ENCODE measurements around the gene RELB.

Gene RELB

DNA sequence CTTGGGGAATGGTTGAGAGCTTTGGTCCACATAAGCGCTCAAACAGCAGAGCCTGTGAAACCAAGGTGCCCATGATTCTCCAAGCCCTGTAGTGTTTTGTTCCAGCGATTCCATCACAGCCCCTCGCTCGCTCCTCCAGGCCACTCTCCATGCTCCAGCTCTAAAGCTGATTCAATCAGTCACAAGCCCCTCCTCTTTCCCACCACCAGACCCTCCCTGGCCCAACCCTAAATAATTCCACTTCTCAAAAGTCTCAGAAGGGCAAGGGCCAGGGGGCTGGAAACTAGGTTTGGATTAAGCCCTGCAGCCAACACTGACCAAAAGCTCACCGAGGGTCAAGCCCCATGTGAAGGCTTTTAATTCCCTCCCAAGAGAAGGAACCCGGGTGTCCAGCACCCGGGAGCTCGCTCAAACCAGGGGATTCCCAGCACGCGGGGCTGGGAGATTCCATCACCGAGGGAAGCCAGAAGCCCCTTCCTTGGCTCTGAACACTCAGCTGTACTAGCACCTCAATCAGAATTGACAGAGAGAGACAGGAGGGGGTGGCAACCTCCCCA is 73.6 kb downstream of the RELB start:
- H3K4me3 Mint-ChIP-seq = peak overlapping the region; percentile 80
- H3K4me1 Mint-ChIP-seq = peaks cover 36% of the 10 kb centered on the region
- H3K27ac Mint-ChIP-seq (ENCODE audit: low read depth) = no peak overlapping the region
- no peaks in the 10 kb centered on the region for H3K9me3 Mint-ChIP-seq
- DNase-seq (ENCODE audit: low spot score in 2 of 2) (no peak), ATAC-seq (replicated peaks; ENCODE audit: extremely low read depth, poor library complexity, severe bottlenecking) (no peak)
- no peaks in the 10 kb centered on the region for H3K27me3 Mint-ChIP-seq
- peaks cover 21% of the 10 kb centered on the region for H3K36me3 Mint-ChIP-seq (ENCODE audit: insufficient read depth)

DNA sequence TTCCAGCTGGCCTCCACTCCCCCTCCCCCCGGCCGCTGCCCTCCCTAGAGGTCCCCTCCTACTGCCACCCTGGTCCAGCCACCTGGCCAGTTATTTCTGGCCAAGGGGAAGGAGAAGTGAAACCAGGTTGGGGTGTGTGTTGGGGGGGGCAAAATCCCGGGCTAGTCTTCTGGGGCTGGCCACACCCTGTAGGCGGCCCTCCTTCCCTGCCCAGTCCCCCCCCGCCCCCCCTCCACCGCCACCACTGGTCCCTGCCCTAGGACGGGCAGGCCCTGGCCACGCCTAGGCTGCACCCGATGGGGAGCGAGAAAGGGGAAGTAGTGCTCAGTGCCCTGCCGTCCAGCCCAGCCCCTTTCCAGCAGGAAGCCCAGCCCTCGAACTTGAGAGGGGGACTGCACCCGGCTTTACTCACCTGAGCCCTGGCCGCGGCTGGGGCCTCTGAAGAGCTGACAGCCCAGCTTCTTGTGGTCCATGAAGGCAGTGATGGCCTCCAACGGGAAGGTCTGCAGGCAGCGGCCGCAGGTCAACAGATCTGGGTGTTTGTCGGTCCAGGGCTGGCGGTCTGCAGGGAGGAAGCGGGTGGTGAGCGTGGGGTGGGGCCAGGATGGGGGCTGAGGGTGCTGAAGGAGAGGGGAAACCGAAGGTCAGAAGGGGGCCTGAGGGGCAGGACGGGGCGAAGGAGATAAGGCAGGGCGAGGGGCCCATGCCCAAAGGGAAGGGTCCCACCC is 74.2 kb downstream of the RELB start:
- no peak for DNase-seq (ENCODE audit: low spot score in 2 of 2)
- no peaks in the 10 kb centered on the region for H3K27me3 Mint-ChIP-seq

DNA sequence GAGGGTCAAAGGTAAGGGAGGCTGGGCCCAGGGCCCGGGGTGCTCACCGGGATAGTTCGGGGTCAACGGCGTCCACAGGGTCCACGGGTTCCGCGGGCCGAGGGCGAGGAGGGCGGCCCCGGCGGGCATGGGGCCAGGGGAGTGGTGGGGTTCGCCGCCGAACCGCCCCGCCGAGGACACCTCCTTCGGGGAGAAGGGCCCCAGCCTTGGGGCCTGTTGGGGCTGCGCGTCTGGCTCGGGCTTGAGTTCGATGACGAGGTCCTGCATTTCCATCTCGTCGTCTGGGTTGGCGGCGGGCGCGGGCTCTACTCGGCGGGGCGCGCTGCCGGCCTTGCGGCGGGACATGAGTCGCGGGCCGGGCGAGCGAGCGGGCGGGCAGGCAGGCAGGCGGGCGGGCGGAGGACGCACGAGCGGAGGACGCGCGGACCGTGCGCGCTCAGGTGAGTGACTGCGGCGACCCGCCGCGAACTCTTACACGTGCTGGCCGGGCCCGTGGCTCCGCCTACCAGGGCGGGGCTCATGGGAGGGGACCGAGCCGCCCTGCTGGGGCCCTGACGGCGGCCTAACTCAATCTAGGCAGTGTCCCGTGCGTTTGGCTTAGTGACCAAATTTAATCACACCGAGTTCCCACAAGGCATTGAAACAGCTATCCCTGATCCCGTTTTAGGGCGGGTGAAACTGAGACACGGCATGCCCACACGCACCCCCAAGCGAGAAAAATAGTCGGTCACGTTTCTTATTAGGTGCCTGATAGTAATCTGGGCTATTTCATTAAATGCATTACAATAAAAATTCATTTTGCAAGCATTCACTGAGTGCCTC is 75.0 kb downstream of the RELB start, which contains the start of gene ZNF296:
TSS of gene ZNF296 (minus strand) at position 450 of the 822 bp plus-strand sequence. CDS start at position 345, 105 bp downstream.
- no peaks in the 10 kb centered on the region for H3K9me3 Mint-ChIP-seq
- peak; percentile 62 for ATAC-seq (replicated peaks; ENCODE audit: extremely low read depth, poor library complexity, severe bottlenecking)
- H3K27ac Mint-ChIP-seq (ENCODE audit: low read depth) = peak within 1 kb of the TSS; percentile 74
- no peaks in the 10 kb centered on the region for H3K27me3 Mint-ChIP-seq
- H3K36me3 Mint-ChIP-seq (ENCODE audit: insufficient read depth) = peaks cover 18% of the 10 kb centered on the region
- peaks cover 47% of the 10 kb centered on the region for H3K4me1 Mint-ChIP-seq
- peak within 1 kb of the TSS; percentile 80 for H3K4me3 Mint-ChIP-seq
- peak; percentile 58 to 62 for DNase-seq (ENCODE audit: low spot score in 2 of 2)

More for the DNA sequence above, 74.2 kb downstream of the RELB start:
- H3K27ac Mint-ChIP-seq (ENCODE audit: low read depth) = peak overlapping the region; percentile 73
- no peaks in the 10 kb centered on the region for H3K9me3 Mint-ChIP-seq
- ATAC-seq (replicated peaks; ENCODE audit: extremely low read depth, poor library complexity, severe bottlenecking) = peak; percentile 20
- peaks cover 40% of the 10 kb centered on the region for H3K4me1 Mint-ChIP-seq
- H3K4me3 Mint-ChIP-seq = peak overlapping the region; percentile 80
- peaks cover 18% of the 10 kb centered on the region for H3K36me3 Mint-ChIP-seq (ENCODE audit: insufficient read depth)

DNA sequence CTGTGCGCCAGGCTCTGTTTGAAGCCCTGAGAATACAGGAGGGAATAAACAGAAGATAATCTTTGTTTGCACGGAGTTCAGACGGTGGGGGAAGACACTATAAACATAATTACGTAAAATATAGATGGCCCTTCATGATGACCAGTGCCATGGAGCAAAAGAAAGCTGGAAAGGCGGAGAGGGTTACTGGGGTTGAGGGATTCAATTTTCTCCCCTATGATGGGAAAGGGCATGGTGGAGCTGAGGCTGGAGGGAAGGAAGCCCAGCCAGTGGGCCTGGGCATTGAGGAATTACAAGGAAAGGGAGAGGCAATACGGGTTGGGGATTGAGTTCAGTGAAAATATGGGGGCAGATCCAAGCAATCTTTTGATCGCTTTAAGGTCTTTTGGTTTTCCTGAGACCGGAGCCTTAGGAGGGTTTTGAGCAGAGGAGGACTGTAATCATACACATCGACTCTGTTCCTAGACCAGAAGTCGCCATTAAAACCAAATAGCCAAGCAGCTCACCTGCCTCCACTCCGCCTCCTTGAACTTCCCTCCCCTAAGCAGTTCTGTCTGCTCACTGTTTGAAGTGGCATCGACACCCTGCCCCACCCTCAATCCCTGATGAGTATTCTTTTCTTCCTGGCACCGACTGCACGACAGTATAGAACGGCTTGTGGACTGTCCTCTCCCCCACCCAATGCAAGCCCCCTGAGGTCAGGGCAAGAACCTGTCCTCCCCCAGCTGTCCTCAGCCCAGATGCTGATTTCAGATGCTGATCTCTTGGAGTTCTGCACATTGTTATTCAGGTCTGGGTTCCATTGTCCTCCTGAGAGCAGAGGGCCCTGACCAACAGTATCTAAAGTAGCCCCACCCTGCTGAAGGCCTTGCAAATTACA is 75.8 kb downstream of the RELB start:
- ATAC-seq (replicated peaks; ENCODE audit: extremely low read depth, poor library complexity, severe bottlenecking) = no peak
- Mint-ChIP-seq H3K27me3 (no peaks in the 10 kb centered on the region), H3K27ac (ENCODE audit: low read depth) (peak overlapping the region; percentile 74), H3K9me3 (no peaks in the 10 kb centered on the region), H3K4me3 (peak overlapping the region; percentile 80), H3K36me3 (ENCODE audit: insufficient read depth) (peaks cover 21% of the 10 kb centered on the region), H3K4me1 (peaks cover 56% of the 10 kb centered on the region)
- no peak for DNase-seq (ENCODE audit: low spot score in 2 of 2)

GRCh38 chr19:45078390-45079062 is 77.3 kb downstream of the RELB start:
- Mint-ChIP-seq H3K27ac (ENCODE audit: low read depth) (peak overlapping the region; percentile 94), H3K36me3 (ENCODE audit: insufficient read depth) (peaks cover 25% of the 10 kb centered on the region), H3K4me1 (peaks cover 54% of the 10 kb centered on the region), H3K27me3 (no peaks in the 10 kb centered on the region), H3K4me3 (peak overlapping the region; percentile 97), H3K9me3 (no peaks in the 10 kb centered on the region)
- DNase-seq (ENCODE audit: low spot score in 2 of 2) (no peak), ATAC-seq (replicated peaks; ENCODE audit: extremely low read depth, poor library complexity, severe bottlenecking) (no peak)

DNA sequence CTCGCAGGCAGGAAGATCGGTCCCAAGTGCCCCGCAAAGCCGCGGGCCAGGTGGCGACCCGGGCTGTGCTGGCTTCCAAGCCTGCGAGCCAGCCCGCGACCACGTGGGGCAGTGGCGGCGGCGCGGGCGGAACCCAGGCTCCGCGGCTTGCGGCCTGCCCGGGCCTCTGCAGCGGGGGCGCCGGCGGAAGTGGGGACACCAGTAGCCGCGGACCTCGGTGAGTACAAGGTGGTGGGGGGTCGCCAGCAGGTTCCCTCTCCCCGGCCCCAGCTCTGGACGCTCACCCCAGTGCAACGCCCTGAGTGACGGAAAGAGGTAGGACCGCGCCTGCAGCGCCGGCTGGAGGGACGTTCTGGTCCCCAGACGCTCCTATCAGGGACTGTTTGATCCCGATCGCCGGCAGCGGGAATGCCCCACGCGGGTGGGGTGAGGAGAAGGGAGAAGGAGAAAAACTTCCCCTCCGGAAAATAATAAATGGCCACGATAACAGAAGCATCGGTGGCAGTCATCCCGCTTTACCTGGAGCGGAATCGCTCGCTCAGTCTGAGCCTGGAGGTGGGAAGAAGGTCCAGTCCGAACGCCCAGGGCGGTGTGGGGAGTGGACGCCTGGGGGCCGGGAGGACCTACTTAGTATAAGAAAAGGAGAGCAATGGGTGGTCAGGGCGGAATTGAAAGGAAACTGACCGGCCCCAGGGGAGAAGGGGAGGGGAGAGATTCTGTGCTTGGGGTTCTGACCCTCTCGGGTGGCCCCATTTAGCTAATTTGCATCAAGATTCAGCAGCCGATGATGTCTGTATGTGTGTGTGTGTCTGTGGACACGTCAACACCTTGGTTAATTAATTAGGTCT is 78.0 kb downstream of the RELB start, which contains the start of gene GEMIN7:
TSS of gene GEMIN7 (plus strand) at position 198 of the 848 bp plus-strand sequence. CDS start 10,855 bp downstream, outside the sequence.
- ATAC-seq (replicated peaks; ENCODE audit: extremely low read depth, poor library complexity, severe bottlenecking) = peak; percentile 61
- H3K9me3 Mint-ChIP-seq = no peaks in the 10 kb centered on the region
- no peaks in the 10 kb centered on the region for H3K27me3 Mint-ChIP-seq
- DNase-seq (ENCODE audit: low spot score in 2 of 2) = peak; percentile 64 to 70
- peak within 1 kb of the TSS; percentile 97 for H3K4me3 Mint-ChIP-seq
- peak within 1 kb of the TSS; percentile 94 for H3K27ac Mint-ChIP-seq (ENCODE audit: low read depth)
- peaks cover 54% of the 10 kb centered on the region for H3K4me1 Mint-ChIP-seq
- peaks cover 25% of the 10 kb centered on the region for H3K36me3 Mint-ChIP-seq (ENCODE audit: insufficient read depth)

GRCh38 chr19:45079911-45080370 is 78.7 kb downstream of the RELB start:
- Mint-ChIP-seq H3K36me3 (ENCODE audit: insufficient read depth) (peaks cover 28% of the 10 kb centered on the region), H3K9me3 (no peaks in the 10 kb centered on the region), H3K27ac (ENCODE audit: low read depth) (peak overlapping the region; percentile 94), H3K4me3 (peak overlapping the region; percentile 97), H3K4me1 (peaks cover 50% of the 10 kb centered on the region), H3K27me3 (no peaks in the 10 kb centered on the region)
- ATAC-seq (replicated peaks; ENCODE audit: extremely low read depth, poor library complexity, severe bottlenecking) (no peak), DNase-seq (ENCODE audit: low spot score in 2 of 2) (no peak)

DNA sequence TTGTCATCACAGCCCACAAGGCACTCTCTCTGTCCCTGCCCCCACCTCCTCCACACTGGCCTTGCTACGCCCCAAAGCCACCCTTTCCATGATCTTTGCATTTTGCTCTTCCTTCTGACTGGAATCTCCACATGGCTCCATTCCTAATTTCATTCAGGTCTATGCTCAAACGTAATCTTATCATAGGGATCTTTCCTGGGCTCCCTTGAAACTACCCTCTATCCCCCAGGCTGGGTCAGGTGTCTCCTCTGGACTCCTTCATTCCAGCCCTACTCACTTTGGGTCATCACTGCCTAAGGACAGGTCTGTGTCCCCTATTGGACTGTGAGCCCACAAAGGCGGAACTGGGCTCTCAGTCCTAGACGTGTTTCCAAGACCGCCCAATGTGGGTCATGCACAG is 80.9 kb downstream of the RELB start:
- no peak for ATAC-seq (replicated peaks; ENCODE audit: extremely low read depth, poor library complexity, severe bottlenecking)
- Mint-ChIP-seq H3K27me3 (no peaks in the 10 kb centered on the region), H3K36me3 (ENCODE audit: insufficient read depth) (peaks cover 33% of the 10 kb centered on the region), H3K4me3 (peak overlapping the region; percentile 2), H3K27ac (ENCODE audit: low read depth) (no peak overlapping the region), H3K9me3 (no peaks in the 10 kb centered on the region), H3K4me1 (peaks cover 49% of the 10 kb centered on the region)
- DNase-seq (ENCODE audit: low spot score in 2 of 2) = no peak

- H3K36me3 Mint-ChIP-seq (ENCODE audit: insufficient read depth) = peaks cover 31% of the 10 kb centered on the region
- ATAC-seq (replicated peaks; ENCODE audit: extremely low read depth, poor library complexity, severe bottlenecking) (no peak), DNase-seq (ENCODE audit: low spot score in 2 of 2) (no peak)
- no peaks in the 10 kb centered on the region for H3K9me3 Mint-ChIP-seq
- H3K4me1 Mint-ChIP-seq = peaks cover 34% of the 10 kb centered on the region
- no peaks in the 10 kb centered on the region for H3K27me3 Mint-ChIP-seq
- no peak overlapping the region for H3K4me3 Mint-ChIP-seq
- H3K27ac Mint-ChIP-seq (ENCODE audit: low read depth) = peak overlapping the region; percentile 90
These were observed 85.2 kb downstream of the RELB start for GRCh38 chr19:45086480-45086879.

GRCh38 chr19:45087531-45087930 is 86.3 kb downstream of the RELB start:
- H3K4me1 Mint-ChIP-seq = peaks cover 35% of the 10 kb centered on the region
- H3K36me3 Mint-ChIP-seq (ENCODE audit: insufficient read depth) = peaks cover 35% of the 10 kb centered on the region
- no peaks in the 10 kb centered on the region for H3K27me3 Mint-ChIP-seq
- ATAC-seq (replicated peaks; ENCODE audit: extremely low read depth, poor library complexity, severe bottlenecking) (peak; percentile 98), DNase-seq (ENCODE audit: low spot score in 2 of 2) (peak; percentile 52 to 91)
- H3K9me3 Mint-ChIP-seq = no peaks in the 10 kb centered on the region
- H3K27ac Mint-ChIP-seq (ENCODE audit: low read depth) = peak overlapping the region; percentile 90
- H3K4me3 Mint-ChIP-seq = peak overlapping the region; percentile 25
